ENCODE measurements around the gene FAH.

Gene FAH

DNA sequence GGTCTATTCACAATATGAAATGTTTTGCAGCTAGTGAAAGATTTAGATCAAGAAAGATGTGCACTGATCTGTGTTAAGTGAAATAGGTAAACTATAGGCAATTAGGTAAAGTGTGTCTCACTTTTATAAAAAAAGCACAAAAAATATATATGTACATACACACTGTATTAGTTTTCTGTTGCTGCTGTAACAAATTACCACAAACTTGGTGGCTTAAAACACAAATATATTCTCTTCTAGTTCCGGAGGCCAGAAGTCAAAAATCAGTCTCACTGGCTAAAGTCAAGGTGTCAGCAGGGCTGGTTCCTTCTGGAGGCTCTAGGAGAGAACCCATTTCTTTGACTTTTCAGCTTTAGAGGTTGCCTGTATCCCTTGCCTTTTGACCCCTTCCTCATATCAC is 11.1 kb downstream of the FAH start:
- TF ChIP-seq CTCF (IDR thresholded peaks at IDR 0.05) (no peak), ZFX (IDR thresholded peaks at IDR 0.05; ENCODE audit: borderline replicate concordance) (no peak)
- H3K27ac ChIP-seq, result no peak overlapping the region

GRCh38 chr15:80167936-80168335 is 15.1 kb downstream of the FAH start:
- TF ChIP-seq ZFX (IDR thresholded peaks at IDR 0.05; ENCODE audit: borderline replicate concordance), result no peak
- TF ChIP-seq CTCF (IDR thresholded peaks at IDR 0.05), result no peak
- H3K27ac ChIP-seq, result no peak overlapping the region

GRCh38 chr15:80168421-80168820 is 15.6 kb downstream of the FAH start:
- no peak for TF ChIP-seq ZFX (IDR thresholded peaks at IDR 0.05; ENCODE audit: borderline replicate concordance)

GRCh38 chr15:80169768-80170357 is 17.1 kb downstream of the FAH start:
- TF ChIP-seq ZFX (IDR thresholded peaks at IDR 0.05; ENCODE audit: borderline replicate concordance) (no peak), CTCF (IDR thresholded peaks at IDR 0.05) (no peak)
- H3K27ac ChIP-seq, result no peak overlapping the region

More at GRCh38 chr15:80168421-80168820, 15.6 kb downstream of the FAH start:
- H3K27ac ChIP-seq, result no peak overlapping the region

GRCh38 chr15:80170596-80170995 is 17.8 kb downstream of the FAH start:
- H3K27ac ChIP-seq, result no peak overlapping the region
- TF ChIP-seq ZFX (IDR thresholded peaks at IDR 0.05; ENCODE audit: borderline replicate concordance), result no peak
- TF ChIP-seq CTCF (IDR thresholded peaks at IDR 0.05), result no peak

- no peak overlapping the region for H3K27ac ChIP-seq
- TF ChIP-seq ZFX (IDR thresholded peaks at IDR 0.05; ENCODE audit: borderline replicate concordance) (no peak), CTCF (IDR thresholded peaks at IDR 0.05) (no peak)
These were observed 19.0 kb downstream of the FAH start for GRCh38 chr15:80171787-80172186.

DNA sequence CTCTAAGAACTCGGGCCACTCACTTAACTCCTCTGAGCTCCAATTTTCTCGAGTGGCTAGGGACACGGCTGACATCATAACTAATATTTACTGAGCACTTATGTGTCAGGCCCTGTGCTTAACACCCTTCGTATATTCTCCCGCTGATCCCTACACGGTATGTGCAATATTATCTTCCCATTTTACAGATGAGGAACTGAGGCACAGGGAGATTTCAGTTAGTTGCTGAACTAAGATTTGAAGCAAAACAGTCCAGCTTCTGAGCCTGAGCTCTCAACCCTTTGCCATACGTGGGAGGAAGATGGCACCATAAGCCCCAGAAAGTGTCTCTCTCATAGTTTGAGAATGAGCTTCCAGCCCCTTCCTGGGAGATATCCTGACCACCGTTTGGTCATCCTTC is 19.6 kb downstream of the FAH start:
- no peak overlapping the region for H3K27ac ChIP-seq
- TF ChIP-seq CTCF (IDR thresholded peaks at IDR 0.05), result no peak
- TF ChIP-seq ZFX (IDR thresholded peaks at IDR 0.05; ENCODE audit: borderline replicate concordance), result no peak

Data from 22Rv1 (cell line).